Panc1 (cell line): ENCODE results near the gene MACO1. TPM values are rescaled to one million over a fixed set of nuclear protein-coding genes. Genes with fewer than 3 reads are reported as not detected.

ENCODE experiments used
- ATAC-seq: fragments of 200-7000 bp; cut with Tn5 transposase; 2 replicates; pipeline ENCODE4 v1.9.1; 2020; ENCODE audit warnings: mild to moderate bottlenecking, moderate library complexity
- BruUV-seq: library from RNA; stranded (reverse); fragments of 400-500 nt; replicated peaks from 2 replicates; lab custom pipeline; 2021; lab: Mats Ljungman, UMichigan
- CTCF ChIA-PET: fragments of 300-600 bp; sonication (Branson Sonifier 250); formaldehyde crosslinking; loops from one replicate; lab custom pipeline; 2022; ENCODE audit warnings: antibody characterized with exemption; lab: Charles Lee
- POLR2A ChIA-PET: fragments of 300-600 bp; sonication (Branson Sonifier 250); formaldehyde crosslinking; loops from one replicate; lab custom pipeline; 2022; ENCODE audit warnings: antibody characterized with exemption; lab: Charles Lee
- DNase-seq: peaks from one replicate; pipeline ENCODE4 v3.0.0-alpha.2; 2010; ENCODE audit warnings: low read depth, low spot score
- H3K27ac ChIP-seq: 2 replicates; pipeline ENCODE4 v1.5.1; 2011; ENCODE audit warnings: mild to moderate bottlenecking, low read length, inconsistent platforms
- H3K27me3 ChIP-seq: fragments of 200-500 bp; sonication (Bioruptor generic); 2 replicates; pipeline ENCODE4 v1.6.0; 2014; ENCODE audit warnings: low read length, inconsistent platforms; ENCODE audit not compliant: control insufficient read depth, insufficient read depth
- H3K36me3 ChIP-seq: fragments of 200-500 bp; sonication (Bioruptor generic); 2 replicates; pipeline ENCODE4 v1.5.1; 2014; ENCODE audit warnings: inconsistent platforms, mild to moderate bottlenecking, low read length, moderate library complexity; ENCODE audit not compliant: control insufficient read depth, insufficient read depth
- H3K4me1 ChIP-seq: 2 replicates; pipeline ENCODE4 v1.5.1; 2011; ENCODE audit warnings: inconsistent platforms, mild to moderate bottlenecking, low read length, moderate library complexity; ENCODE audit not compliant: control insufficient read depth, insufficient read depth
- H3K4me3 ChIP-seq, 2 experiments: 2 replicates each; pipeline ENCODE4 v1.5.1; 2011 to 2012; ENCODE audit warnings: low read depth in 2 of 2, low read length in 2 of 2, mild to moderate bottlenecking in 2 of 2, inconsistent platforms in 1 of 2, moderate library complexity in 1 of 2
- H3K9me3 ChIP-seq: fragments of 200-500 bp; sonication (Bioruptor generic); 2 replicates; pipeline ENCODE4 v1.5.1; 2014; ENCODE audit warnings: low read depth, mild to moderate bottlenecking, inconsistent platforms, low read length, moderate library complexity; ENCODE audit not compliant: control insufficient read depth, insufficient read depth
- CTCF ChIP-seq: fragments of 450-650 bp; IDR thresholded peaks from 2 replicates; pipeline ENCODE4 v1.5.1; 2017; ENCODE audit warnings: mild to moderate bottlenecking
- POLR2AphosphoS5 ChIP-seq: IDR thresholded peaks from 2 replicates; pipeline ENCODE4 v1.6.1; 2012; ENCODE audit warnings: mild to moderate bottlenecking, low read depth, low read length, moderate library complexity
- REST ChIP-seq, 2 experiments: IDR thresholded peaks; 2 replicates each; pipeline ENCODE4 v1.6.1; 2011 to 2012; ENCODE audit warnings: low read depth in 2 of 2, control low read depth in 1 of 2, low read length in 1 of 2, mild to moderate bottlenecking in 1 of 2, moderate library complexity in 1 of 2; ENCODE audit not compliant: insufficient read depth in 1 of 2
- SIN3A ChIP-seq: IDR thresholded peaks from 2 replicates; pipeline ENCODE4 v1.6.1; 2012; ENCODE audit warnings: low read depth, mild to moderate bottlenecking, low read length, moderate library complexity, borderline replicate concordance; ENCODE audit not compliant: insufficient read depth
- TCF7L2 ChIP-seq: IDR thresholded peaks from 2 replicates; pipeline ENCODE4 v1.6.1; 2011; ENCODE audit warnings: mild to moderate bottlenecking, low read depth, low read length, inconsistent platforms
- in situ Hi-C: cut with HindIII; loops from 2 replicates; pipeline ENCODE4 v1.10.0; 2016; ENCODE audit warnings: low sequenced_read_pairs, low pct_unique_long_range_greater_than_20kb
- intact Hi-C: fragments of 100-400 bp; cut with micrococcal nuclease; formaldehyde crosslinking; loops from one replicate; pipeline ENCODE4 v1.10.0; 2022; ENCODE audit not compliant: unreplicated experiment
- total RNA-seq: library from RNA; stranded (reverse); gene quantifications from one replicate; pipeline ENCODE4 v1.2.1, GENCODE V29; 2021; ENCODE audit not compliant: unreplicated experiment

MACO1 gene
- total RNA-seq, 1 experiment from 2014 or later: 16.5 TPM

GRCh38 chr1:25529518-25530185 lies 99.0 kb downstream of the MACO1 start:
- intact Hi-C loops (no loop called here), in situ Hi-C loops (no loop called here)
- H3K9me3 ChIP-seq: no peaks in the 10 kb centered on the region
- TF ChIP-seq SIN3A (no peak), TCF7L2 (no peak), POLR2AphosphoS5 (no peak), CTCF (no peak), REST (IDR thresholded peaks at IDR 0.05; ENCODE audit: insufficient read depth in 1 of 2, low read depth in 2 of 2, low read length in 1 of 2) (no peak)
- POLR2A ChIA-PET: no interaction called here
- DNase-seq (no peak), ATAC-seq (no peak)
- no peaks in the 10 kb centered on the region for H3K27me3 ChIP-seq
- no TSS peak for BruUV-seq
- H3K4me1 ChIP-seq: no peaks in the 10 kb centered on the region; the same call in 1 of the 2 replicates
- CTCF ChIA-PET: no interaction called here
- H3K27ac ChIP-seq: no peak overlapping the region
- H3K4me3 ChIP-seq: no peak overlapping the region
- H3K36me3 ChIP-seq: no peaks in the 10 kb centered on the region

- Histone ChIP-seq H3K9me3 (no peaks in the 10 kb centered on the region), H3K4me3 (no peak overlapping the region), H3K36me3 (no peaks in the 10 kb centered on the region), H3K27me3 (no peaks in the 10 kb centered on the region), H3K4me1 (no peaks in the 10 kb centered on the region; the same call in 1 of the 2 replicates), H3K27ac (no peak overlapping the region)
- ATAC-seq: peak; percentile 29
- BruUV-seq: no TSS peak
- ChIA-PET CTCF (no interaction called here), POLR2A (no interaction called here)
- intact Hi-C loops (no loop called here), in situ Hi-C loops (no loop called here)
- DNase-seq: no peak
- no peak for TF ChIP-seq CTCF
- no peak for TF ChIP-seq REST (IDR thresholded peaks at IDR 0.05; ENCODE audit: insufficient read depth in 1 of 2, low read depth in 2 of 2, low read length in 1 of 2)
- no peak for TF ChIP-seq POLR2AphosphoS5
- TF ChIP-seq SIN3A: no peak
- TF ChIP-seq TCF7L2: no peak
Measured at GRCh38 chr1:25530186-25531081, 99.7 kb downstream of the MACO1 start.
